Measurements from ENCODE around the gene OR6B1.

GRCh38 chr7:143973870-143974416 is 26.2 kb upstream of the OR6B1 start:
- TF ChIP-seq POLR2AphosphoS5 (IDR thresholded peaks at IDR 0.05; ENCODE audit: low read depth, low read length) (no peak), POLR2A (IDR thresholded peaks at IDR 0.05; ENCODE audit: low read depth, low read length) (no peak)

All from GM12892 (cell line).